Activated CD8-positive, alpha-beta T cell treated with anti-CD3 and anti-CD28 coated beads for 36 hours (primary cell): ENCODE measurements around the gene MMAA. TPM values are rescaled to one million over a fixed set of nuclear protein-coding genes. Genes with fewer than 3 reads are reported as not detected.
"Not testable (repeated sequence)": the region's sequence is repeated elsewhere in the genome, so short reads cannot be mapped to it uniquely, and the experiment has no call there.

Source experiments
- ATAC-seq: fragments of 200-7000 bp; cut with Tn5 transposase; one replicate; pipeline ENCODE4 v1.10.0; 2021; ENCODE audit warnings: mild to moderate bottlenecking, moderate library complexity
- CTCF ChIA-PET: fragments of 350-600 bp; sonication (Branson Sonifier 250); formaldehyde crosslinking; loops from one replicate; lab custom pipeline; 2021; ENCODE audit warnings: antibody characterized with exemption; lab: Charles Lee
- POLR2A ChIA-PET: fragments of 350-600 bp; sonication (Branson Sonifier 250); formaldehyde crosslinking; loops from one replicate; lab custom pipeline; 2021; ENCODE audit warnings: antibody characterized with exemption; lab: Charles Lee
- DNase-seq: peaks from one replicate; pipeline ENCODE4 v3.0.0-alpha.2; 2020
- H3K27ac Mint-ChIP-seq: one replicate; pipeline ENCODE4 v1.8.0; 2021; ENCODE audit warnings: mild to moderate bottlenecking, mixed read lengths
- H3K27me3 Mint-ChIP-seq: one replicate; pipeline ENCODE4 v1.8.0; 2021; ENCODE audit warnings: mixed read lengths
- H3K36me3 Mint-ChIP-seq: one replicate; pipeline ENCODE4 v1.8.0; 2021; ENCODE audit warnings: low read depth, mixed read lengths
- H3K4me1 Mint-ChIP-seq: one replicate; pipeline ENCODE4 v1.8.0; 2021; ENCODE audit warnings: low read depth, mixed read lengths
- H3K4me3 Mint-ChIP-seq: one replicate; pipeline ENCODE4 v1.8.0; 2021; ENCODE audit warnings: mild to moderate bottlenecking, moderate library complexity, mixed read lengths
- H3K9me3 Mint-ChIP-seq: one replicate; pipeline ENCODE4 v1.8.0; 2021; ENCODE audit warnings: mixed read lengths
- CTCF ChIP-seq: fragments of 200-600 bp; IDR thresholded peaks from one replicate; pipeline ENCODE4 v1.8.0; 2022; ENCODE audit warnings: antibody characterized with exemption, mild to moderate bottlenecking
- intact Hi-C: fragments of 100-400 bp; cut with micrococcal nuclease; formaldehyde crosslinking; loops from one replicate; pipeline ENCODE4 v1.10.0; 2022
- total RNA-seq, 2 experiments: library from RNA; stranded (reverse); gene quantifications; one replicate each; pipeline ENCODE4 v1.2.3, GENCODE V29; 2021

The MMAA gene
- total RNA-seq, 2 experiments from 2014 or later = 14.4 to 15.9 TPM

- ChIA-PET CTCF (no interaction called here), POLR2A (no interaction called here)
- DNase-seq (no peak), ATAC-seq (no peak)
- Mint-ChIP-seq H3K36me3 (no peaks in the 10 kb centered on the region), H3K27me3 (peaks cover 2% of the 10 kb centered on the region), H3K4me1 (no peaks in the 10 kb centered on the region), H3K27ac (no peak overlapping the region), H3K4me3 (no peak overlapping the region), H3K9me3 (no peaks in the 10 kb centered on the region)
- TF ChIP-seq CTCF = no peak
- intact Hi-C loops = no loop called here
These were observed 67.8 kb downstream of the MMAA start for GRCh38 chr4:145686991-145687390.

GRCh38 chr4:145690610-145691009 is 71.4 kb downstream of the MMAA start:
- ATAC-seq (no peak), DNase-seq (no peak)
- peaks cover 2% of the 10 kb centered on the region for H3K36me3 Mint-ChIP-seq
- intact Hi-C loops = no loop called here
- no peaks in the 10 kb centered on the region for H3K4me1 Mint-ChIP-seq
- no peak for TF ChIP-seq CTCF
- H3K27ac Mint-ChIP-seq = no peak overlapping the region
- CTCF ChIA-PET = no interaction called here
- H3K4me3 Mint-ChIP-seq = no peak overlapping the region
- peaks cover 4% of the 10 kb centered on the region for H3K9me3 Mint-ChIP-seq
- peaks cover 2% of the 10 kb centered on the region for H3K27me3 Mint-ChIP-seq
- POLR2A ChIA-PET = interaction anchor here (0.9 kb wide), 1 partner anchor 85 kb away, joined by 3 read pairs; no protein-coding TSS in a partner anchor

- H3K4me1 Mint-ChIP-seq, H3K36me3 Mint-ChIP-seq, H3K27ac Mint-ChIP-seq, ATAC-seq, DNase-seq, CTCF ChIA-PET, intact Hi-C loops, H3K27me3 Mint-ChIP-seq, H3K9me3 Mint-ChIP-seq, H3K4me3 Mint-ChIP-seq: not testable (repeated sequence)
- POLR2A ChIA-PET = interaction anchor here (0.9 kb wide), 1 partner anchor 84 kb away, joined by 3 read pairs; no protein-coding TSS in a partner anchor
These were observed 72.2 kb downstream of the MMAA start for GRCh38 chr4:145691416-145691815.

- no peaks in the 10 kb centered on the region for H3K4me1 Mint-ChIP-seq
- ChIA-PET POLR2A (no interaction called here), CTCF (no interaction called here)
- no peak for DNase-seq
- no peaks in the 10 kb centered on the region for H3K27me3 Mint-ChIP-seq
- H3K4me3 Mint-ChIP-seq = no peak overlapping the region
- H3K27ac Mint-ChIP-seq = no peak overlapping the region
- intact Hi-C loops = no loop called here
- H3K36me3 Mint-ChIP-seq = peaks cover 2% of the 10 kb centered on the region
- no peak for TF ChIP-seq CTCF
- no peak for ATAC-seq
- peaks cover 4% of the 10 kb centered on the region for H3K9me3 Mint-ChIP-seq
These were observed 75.7 kb downstream of the MMAA start for GRCh38 chr4:145694929-145695328.

- Mint-ChIP-seq H3K27ac (no peak overlapping the region), H3K9me3 (peaks cover 4% of the 10 kb centered on the region), H3K27me3 (no peaks in the 10 kb centered on the region), H3K4me1 (no peaks in the 10 kb centered on the region), H3K36me3 (peaks cover 2% of the 10 kb centered on the region), H3K4me3 (no peak overlapping the region)
- POLR2A ChIA-PET = no interaction called here
- CTCF ChIA-PET = no interaction called here
- no peak for TF ChIP-seq CTCF
- ATAC-seq = no peak
- DNase-seq = no peak
- intact Hi-C loops = no loop called here
These were observed 78.1 kb downstream of the MMAA start for GRCh38 chr4:145697332-145697731.

GRCh38 chr4:145698507-145698906 is 79.3 kb downstream of the MMAA start:
- Mint-ChIP-seq H3K4me1 (no peaks in the 10 kb centered on the region), H3K4me3 (no peak overlapping the region), H3K27ac (no peak overlapping the region), H3K27me3 (no peaks in the 10 kb centered on the region), H3K36me3 (peaks cover 2% of the 10 kb centered on the region), H3K9me3 (peaks cover 4% of the 10 kb centered on the region)
- no peak for DNase-seq
- no peak for ATAC-seq
- POLR2A ChIA-PET = interaction anchor here (0.6 kb wide), 1 partner anchor 151 kb away, joined by 3 read pairs; no protein-coding TSS in a partner anchor
- no peak for TF ChIP-seq CTCF
- intact Hi-C loops = no loop called here
- CTCF ChIA-PET = no interaction called here
